Left hindlimb (tissue), 1 donor: ENCODE results near the gene GINS2.

Experiments
- DNase-seq: peaks from one replicate; pipeline ENCODE4 v3.0.0-alpha.2; 2018

GINS2 gene

DNA sequence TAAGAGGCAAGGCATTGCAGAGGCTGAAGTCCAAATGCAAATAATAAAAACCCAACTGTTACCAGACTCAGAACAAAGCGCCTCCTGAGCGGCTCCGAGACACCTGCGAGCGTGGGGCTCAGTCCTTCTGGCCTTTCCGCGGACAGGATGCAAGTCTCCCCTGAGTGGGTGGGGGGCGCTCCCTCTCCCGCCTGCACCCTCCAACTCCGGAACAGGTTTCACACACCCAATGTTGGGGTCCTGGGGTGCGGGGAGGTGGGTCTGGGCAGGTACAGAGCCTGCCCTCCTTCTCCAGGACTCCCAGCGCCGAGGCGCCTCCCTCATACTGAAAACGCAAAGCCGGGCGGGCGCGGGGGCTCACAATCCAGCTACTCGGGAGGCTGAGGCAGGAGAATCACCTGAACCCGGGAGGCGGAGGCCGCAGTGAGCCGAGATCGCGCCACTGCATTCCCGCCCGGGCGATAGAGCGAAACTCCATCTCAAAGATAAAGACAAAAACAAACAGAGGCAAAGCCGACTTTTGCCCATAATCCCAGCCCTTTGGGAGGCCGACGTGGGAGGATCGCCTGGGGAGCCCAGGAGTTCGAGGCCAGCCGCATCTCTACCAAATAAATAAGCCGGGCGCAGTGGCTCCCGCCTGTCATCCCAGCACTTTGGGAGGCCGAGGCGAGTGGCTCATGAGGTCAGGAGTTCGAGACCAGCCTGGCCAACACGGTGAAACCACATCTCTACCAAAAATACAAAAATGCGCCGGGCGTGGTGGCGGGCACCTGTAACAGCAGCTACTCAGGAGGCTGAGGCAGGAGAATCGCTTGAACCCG, 893 bp downstream of the GINS2 start:
- DNase-seq = no peak

DNA sequence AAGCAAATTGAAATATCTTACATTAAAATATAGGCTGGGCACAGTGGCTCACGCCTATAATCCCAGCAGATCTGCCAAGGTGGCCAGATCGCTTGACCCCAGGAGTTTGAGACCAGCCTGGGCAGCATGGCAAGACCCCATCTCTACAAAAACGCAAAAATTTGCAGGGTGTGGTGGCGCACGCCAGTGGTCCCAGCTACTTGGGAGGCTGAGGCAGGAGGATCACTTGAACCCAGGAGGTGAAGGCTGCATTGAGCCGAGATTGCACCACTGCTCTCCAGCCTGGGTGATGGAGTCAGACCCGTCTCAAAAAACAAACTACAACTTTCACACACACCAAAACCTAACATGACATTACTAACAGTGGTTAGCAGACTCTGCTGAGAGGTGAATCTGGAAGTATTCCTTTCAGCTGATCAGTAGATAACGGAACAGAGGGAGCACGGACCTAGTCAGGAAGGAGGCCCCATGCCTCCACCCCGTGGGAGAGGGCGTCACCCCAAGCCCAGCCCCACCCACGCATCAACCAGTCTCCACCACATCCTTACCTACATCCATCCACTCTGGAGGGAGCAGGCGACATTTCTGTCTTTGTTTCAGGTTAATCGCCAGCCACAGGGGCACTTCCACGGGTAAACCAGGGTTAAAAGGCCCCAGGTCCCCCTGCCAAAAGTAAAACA, 1.7 kb downstream of the GINS2 start:
- DNase-seq = no peak

DNA sequence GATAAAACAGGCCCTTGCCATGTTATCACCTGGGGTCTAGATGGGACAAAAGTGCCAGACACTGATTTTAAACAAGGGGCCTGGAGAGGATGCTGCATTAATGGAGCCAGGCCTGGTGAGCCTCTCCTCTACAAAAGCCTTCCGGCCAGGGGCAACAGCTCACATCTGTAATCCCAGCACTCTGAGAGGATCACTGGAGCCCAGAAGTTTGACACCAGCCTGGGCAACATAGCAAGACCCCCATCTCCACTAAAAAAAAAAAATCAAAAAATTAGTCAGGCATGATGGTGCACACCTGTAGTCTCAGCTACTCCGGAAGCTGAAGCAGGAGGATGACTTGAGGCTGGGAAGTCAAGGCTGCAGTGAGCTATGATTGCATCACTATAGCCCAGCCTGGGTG, 3.5 kb downstream of the GINS2 start:
- no peak for DNase-seq

DNA sequence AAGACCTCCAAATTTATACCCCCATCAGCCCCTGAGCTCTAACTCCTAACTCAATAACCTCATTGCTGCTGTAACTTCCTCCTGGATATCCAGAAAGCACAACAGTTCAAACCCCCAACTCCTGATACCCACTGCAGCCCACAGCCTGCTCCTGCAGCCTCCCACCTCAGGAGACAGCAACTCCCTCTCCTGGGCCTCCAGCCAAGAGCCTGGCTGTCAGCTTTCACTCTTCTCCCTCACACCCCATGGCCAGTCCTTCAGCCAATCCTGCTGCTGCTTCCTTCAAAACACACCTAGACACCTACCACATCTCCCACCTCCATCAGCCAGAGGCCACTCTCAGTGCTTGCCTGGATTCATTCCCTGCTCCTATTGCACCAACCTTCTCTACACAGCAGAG, 5.4 kb downstream of the GINS2 start:
- DNase-seq = no peak

DNA sequence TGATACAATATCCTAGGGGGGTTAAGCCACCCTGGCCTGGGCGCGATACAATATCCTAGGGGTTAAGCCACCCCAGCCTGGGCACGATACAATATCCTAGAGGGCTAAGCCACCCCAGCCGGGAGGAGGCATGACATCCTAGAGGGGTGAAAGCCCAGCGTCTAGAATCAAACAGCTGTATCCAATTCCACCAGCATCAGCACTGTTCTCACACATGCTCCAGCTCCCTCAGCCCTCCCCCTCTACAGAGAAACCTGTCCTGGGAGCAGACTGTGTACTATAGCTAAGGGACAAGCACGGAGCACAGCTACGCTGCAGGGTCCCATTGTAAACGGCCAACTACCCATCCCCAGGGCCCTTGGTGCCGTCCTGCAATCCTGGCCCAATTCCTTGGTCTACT, 6.2 kb downstream of the GINS2 start:
- DNase-seq = no peak

DNA sequence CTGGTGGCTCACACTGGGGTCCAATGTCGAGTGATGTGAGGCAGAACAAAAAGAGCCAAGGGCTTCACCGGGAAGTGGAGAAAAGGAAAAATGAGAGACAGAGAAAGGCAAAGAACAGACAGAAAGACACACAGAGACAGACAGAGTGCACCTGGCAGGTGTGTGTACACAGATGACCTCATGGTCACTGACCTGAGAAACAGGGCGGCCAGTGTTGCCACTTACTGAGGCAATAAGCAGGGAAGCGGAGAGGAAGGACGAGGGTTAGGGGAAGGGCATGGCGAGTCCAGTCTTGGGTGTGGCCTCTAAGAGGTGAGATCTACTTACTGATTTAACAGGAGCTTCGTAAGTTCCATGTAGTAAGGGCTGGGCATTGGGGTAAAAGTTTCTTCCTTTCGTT, 7.5 kb downstream of the GINS2 start:
- no peak for DNase-seq

DNA sequence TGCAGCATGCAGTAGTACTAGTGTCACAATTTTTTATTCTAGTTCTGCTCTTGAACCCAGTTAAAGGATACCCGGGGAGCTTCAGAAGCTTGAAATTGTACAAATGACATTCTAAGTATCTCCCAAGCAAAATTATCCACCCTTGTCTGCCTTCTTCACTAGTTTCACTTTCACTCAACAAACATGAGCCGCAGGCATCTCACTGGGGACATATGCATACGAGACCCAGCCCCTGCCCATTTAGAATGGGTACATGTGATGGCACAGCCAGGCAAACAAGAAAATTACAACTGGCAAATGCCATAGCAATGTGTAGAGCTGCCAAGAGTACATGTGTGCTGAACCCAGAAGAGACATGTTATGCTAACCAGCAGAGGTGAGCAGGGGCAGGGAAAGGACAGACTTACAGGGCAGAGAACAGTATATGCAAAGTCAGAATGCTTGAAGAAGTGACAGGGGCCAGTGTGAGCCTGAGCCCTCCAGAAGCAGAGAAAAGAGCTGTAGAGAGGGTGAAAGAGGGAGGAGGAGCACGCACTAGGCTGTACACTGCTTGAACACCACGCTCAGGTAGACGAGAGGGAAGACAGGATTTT, 8.3 kb downstream of the GINS2 start:
- DNase-seq = no peak

DNA sequence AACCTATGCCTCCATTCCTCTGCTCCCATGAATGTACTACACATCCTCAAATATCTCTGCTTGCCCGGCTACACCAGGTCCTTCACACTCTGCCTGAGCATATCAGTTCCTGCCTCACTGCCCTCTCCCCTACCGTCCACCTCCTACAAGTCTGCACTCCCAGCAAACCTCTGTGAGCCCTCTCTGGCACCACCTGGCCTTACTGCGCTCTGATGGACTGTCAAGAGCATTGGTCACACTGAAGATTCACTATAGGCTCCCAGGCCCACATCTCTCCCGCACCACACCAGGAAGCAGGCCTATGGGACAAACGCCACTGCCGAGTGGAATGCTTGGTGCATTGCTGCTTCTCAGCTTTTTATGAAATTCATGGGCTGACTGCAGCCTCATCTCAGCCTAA, 8.9 kb downstream of the GINS2 start:
- DNase-seq = no peak

DNA sequence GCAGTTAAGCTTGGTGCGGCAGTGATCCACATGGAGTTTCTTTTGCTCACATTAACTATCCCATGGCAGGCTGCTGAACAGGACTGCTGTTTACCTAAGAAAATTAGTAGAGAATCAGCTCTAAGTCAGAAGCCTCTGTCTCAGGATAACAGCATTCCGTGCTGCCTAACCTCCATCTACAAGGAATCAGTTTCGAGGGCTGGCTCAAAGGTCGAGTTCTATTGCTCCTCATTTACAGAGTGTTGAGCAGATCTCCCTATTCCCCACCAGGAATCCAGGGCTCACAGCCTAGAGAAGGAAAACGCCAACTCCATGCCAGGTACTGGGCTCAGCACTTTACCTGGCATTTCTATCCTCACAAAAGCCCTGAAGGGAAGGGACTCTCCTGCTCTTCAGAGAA, 9.9 kb downstream of the GINS2 start:
- no peak for DNase-seq

DNA sequence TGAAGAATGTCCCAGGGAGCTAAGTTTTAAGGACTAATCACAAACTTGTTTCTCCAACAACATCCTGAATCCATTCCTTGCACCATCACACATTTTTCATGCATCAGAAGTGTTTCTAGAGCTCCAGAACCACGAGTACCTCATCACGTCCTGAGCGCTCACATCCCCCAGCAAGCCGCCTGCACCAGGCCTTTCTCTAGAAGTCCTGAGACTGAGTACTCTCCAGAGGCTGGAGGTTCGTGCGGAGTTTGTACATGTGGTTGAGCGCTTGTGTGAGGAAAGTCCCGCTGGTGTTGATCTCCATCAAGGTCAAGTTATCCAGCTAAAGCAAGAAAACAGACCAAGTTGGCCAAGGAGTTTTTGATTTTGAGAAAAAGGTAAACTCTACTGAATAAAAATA, 10.7 kb downstream of the GINS2 start:
- DNase-seq = no peak

DNA sequence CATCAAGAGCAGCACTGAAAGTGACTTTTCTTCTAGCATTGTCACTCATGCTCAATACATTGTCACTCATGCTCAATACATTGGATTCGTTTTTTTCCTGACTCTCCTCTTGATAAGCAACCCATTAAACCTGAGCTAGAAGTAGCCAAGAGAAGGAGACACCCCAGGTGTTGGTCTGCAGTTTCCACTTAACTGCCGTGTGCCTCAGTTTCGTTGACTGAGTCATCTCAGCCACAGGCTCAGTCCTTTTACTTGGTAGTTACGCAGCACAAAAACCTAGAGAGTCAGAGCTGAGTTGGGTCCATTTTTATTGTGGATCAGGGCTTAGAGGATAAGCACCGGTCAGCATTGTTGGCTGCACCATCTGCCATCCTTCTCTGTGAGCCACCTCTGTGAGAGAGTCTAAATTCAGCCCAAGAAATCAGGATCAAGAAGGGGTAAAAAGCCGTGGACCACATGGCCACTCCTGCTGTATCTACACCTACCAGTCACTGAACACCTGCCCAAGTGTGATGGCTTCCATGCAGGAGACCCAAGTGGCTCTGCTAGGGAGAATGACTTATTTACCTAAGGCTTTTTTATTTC, 11.3 kb downstream of the GINS2 start:
- no peak for DNase-seq

DNA sequence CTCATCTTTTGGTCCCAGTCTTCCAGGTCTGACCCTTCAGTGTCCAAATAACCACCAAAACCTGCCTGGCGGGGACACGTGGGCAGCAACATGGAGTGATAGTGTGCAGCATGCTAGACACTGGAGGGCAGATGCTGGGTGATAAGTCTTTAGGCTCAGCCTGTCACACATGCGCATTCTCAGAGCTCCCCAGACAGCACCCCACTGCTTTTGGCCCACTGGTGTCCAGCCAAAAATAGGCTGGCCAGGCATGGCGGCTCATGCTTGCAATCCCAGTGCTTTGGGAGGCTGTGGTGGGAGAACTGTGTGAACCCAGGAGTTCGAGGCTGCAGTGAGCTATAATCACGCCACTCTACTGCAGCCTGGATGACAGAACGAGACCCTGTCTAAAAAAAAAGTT, 12.3 kb downstream of the GINS2 start:
- DNase-seq = no peak

DNA sequence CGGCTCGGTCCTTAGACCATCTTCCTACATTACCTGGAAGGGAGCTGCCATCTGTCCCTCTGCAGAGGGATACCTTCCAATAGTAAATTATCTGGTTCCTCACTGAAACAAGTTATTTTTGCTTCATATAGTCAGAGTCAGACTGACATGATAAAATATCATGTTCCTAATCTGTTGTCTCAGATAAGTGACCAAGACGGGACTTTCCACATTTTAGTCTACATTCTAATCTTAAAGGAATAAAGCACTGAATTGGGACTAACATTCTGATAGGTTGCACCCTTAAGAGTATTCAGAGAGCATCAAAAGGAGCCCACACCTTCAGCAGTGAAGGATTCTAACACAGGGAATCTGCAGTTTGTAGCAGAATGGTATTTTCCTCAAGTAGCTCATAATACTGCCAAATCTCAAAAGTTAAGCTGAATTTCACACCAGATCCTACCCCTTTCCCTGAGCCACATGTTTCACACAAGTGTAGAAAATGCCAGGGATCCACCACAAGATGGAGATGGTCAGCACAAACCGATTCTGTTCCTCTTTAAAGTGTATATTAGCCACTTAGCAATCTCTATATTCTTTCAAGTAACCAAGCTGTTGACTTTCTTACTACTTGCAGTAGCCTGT, 13.4 kb downstream of the GINS2 start:
- no peak for DNase-seq

DNA sequence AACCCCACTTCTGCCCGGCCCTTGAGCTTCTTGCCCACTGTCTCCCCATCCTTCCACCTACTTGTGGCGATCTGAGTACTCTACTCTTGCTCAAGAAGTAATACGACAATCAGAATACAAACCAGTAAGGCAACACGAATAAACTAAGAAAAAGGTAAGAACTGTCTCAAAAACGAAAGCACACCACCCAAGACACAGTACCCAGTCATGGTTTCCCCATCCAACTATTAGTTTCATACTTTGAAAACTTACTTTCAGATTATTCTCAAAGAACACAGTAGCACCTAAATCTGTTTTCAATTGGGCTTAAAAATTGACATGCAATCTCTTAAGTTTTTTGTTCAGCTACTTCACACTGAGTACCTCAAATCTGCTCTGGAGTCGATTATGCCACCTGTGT, 13.9 kb downstream of the GINS2 start:
- no peak for DNase-seq

DNA sequence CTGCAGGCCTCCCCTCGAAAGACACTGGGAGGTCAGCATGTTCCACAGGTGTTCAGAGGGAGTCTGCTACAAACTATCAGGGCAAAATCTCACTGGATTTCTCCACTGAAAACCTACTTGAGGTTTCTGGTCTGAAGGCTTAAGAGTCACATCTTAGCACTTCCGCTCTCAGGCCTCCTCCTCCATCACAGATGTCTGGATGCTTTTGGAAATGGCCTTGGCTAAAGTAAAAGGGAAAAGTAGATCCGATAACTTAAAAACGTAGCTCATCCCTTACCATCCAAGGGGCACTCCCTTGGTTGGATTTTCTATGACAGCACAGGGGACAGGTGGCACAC, 14.4 kb downstream of the GINS2 start:
- no peak for DNase-seq

DNA sequence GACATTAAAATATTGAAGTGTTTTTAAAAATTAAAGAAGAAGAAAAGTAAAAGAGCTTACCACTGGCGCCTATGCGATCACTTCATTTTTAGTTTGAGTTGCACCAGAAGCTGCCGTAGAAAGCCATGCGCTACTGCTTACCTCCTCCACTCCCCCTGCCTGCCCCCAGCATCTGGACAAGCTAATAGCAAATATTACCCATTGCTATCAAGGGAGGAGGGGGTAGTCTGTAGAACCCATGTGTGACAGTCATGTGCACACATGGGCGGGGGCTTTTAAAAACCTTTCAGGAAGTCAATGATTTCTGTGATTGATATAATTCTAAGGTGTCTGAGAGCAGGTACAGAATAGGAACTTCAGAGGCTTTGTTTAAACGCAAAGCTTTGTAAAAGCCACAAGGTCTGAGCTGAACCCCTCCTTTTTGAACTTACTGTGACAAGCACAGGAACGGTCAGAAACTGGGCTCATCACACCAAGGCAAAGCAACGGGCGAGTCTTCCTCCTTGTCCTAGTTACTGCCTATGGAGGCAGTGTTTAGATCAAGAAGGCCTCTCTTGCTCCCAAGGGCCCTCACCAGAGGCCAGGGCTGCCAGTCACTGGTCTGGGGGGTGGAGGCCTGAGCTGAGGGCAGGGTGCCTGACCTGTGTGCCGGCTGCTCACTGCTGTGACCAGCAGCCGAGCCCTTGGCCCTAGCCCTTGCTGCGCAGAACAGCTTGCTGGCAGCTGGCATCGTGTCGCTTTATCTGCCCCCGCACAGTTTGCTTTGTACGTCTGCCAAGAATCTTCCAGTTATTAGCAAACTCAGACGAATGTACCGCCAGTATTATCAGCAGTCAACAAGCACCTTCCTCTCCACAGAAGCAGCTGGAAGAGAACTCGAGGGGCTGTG, 15.0 kb downstream of the GINS2 start:
- DNase-seq = no peak

DNA sequence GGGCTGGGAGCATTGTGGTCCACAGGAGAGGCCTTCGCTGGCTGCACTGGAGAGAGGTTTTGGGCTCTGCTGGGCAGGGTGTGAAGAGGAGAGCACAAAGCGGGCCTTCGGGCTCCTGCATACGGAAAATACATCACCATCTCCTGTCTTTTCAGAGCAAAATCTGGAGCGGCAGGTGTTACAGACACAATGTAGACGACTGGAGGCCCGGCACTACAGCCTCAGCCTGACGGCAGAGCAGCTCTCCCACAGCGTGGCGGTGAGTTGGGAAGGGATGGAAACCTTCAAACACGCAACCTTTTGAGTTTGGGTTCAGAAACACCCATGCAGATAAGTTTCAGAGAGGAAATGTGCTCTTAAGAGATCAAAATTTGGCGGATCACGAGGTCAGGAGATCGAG, 17.9 kb downstream of the GINS2 start:
- no peak for DNase-seq

DNA sequence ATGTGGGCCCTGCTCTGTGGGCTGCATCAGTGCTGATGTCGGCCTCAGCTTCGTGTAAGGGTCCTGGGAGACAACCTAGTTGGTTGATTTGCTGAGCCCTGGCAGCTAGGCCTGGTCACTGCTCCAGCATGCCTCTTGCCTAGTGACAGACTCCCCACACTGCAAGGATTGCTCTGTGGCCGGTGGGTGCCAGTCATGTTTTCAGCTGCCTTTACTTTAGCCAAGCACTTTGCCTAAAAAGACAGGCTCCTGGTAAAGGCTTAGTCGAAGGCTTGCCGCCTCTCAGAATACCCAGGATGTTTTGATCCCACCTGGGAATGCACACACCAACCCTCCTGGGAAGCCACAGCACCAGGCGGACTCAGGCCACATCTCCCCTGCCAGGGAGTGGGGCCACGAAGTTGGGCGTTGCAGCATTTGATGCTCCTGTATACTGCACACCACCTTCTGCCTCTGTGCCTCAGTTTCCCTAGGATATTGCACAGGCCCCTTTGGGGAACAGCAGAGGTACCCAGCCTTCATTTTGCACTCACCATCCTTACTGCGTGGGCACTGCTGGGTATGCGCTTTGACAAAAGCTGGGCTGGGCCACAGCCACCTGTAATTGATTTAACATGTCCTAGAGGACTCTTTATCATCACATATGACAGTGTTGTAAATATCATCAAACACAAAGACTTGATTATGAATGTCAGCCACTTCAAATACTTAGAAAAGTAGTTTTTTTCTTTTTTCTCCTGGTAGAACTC, 19.9 kb downstream of the GINS2 start:
- no peak for DNase-seq

DNA sequence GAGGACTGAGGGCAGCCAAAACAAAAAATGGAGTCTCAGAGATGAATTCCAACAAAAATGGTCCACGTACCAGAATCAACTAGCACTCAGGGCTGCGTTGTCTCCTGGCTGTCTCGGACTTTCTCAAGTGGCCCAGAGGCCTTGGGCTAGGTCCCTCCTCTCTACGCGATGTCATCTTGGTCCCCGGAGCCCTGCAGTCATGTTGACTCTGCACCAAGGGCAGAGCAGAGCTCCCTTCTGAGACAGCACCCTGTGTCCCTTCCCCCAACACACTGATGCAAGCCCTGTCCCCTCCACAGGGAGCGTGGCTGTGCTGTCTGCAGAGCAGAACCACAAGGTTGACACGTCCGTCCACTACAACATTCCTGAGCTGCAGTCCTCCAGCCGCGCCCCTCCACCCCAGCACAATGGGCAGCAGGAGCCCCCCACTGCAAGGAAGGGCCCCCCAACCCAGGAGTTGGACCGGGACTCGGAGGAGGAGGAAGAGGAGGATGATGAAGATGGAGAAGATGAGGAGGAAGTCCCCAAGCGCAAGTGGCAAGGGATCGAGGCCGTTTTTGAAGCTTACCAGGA, 20.8 kb downstream of the GINS2 start:
- DNase-seq = no peak

DNA sequence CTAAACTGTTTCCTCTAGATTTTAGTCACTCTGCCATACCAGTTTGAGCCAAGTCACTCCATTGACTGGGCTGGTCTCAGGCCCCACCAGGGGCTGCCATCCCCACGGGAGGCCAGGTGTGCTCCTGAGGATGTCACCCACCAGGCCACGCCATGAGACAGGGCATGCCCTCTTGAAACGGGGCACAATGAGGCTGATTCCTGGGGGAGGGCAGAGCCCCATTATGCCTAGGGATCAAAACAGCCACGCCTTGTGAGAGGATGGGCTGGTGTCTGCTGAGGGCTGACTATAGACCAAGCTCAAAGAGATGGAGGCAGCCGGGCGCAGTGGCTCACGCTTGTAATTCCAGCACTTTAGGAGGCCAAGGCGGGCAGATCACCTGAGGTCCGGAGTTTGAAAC, 21.5 kb downstream of the GINS2 start:
- DNase-seq = no peak

DNA sequence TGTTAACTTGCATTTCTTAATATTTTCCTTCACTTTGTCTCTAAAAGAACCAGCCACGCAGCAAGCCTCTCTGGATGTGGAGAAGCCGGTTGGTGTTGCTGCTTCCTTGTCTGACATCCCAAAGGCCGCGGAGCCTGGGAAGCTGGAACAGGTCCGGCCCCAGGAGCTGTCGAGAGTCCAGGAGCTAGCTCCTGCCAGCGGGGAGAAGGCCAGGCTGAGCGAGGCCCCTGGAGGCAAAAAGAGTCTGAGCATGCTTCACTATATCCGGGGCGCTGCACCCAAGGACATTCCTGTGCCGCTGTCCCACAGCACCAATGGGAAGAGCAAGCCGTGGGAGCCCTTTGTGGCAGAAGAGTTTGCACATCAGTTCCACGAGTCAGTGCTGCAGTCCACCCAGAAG, 22.8 kb downstream of the GINS2 start:
- DNase-seq = no peak

DNA sequence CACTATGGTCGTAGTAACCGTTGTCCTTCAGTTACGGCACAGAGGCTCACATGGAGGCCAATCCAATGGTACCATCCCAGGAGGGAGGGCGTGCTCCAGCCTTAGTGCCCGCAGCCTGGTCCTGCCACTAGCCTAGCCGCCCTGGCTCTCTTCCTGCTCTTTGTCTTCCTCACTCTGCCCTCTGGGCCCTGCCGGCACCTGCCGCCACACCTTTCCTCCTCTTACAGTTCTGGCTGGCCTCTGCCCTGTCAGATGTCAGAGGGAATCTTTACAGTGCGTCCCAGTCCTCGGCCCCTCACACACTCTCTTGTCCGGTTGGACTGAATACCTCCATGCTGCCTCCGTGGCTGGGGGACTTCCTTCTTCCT, 23.4 kb downstream of the GINS2 start:
- no peak for DNase-seq
